SK-N-SH (cell line): ENCODE measurements around the gene RARB.

Source experiments
- ELF1 ChIP-seq: IDR thresholded peaks from 2 replicates; pipeline ENCODE4 v1.4.0; 2012
- TF ChIP-seq, protein P1 (sequence below): fragments of 200-600 bp; sonication (generic); IDR thresholded peaks from 2 replicates; pipeline ENCODE4 v1.6.1; 2017; ENCODE audit warnings: antibody characterized with exemption, mild to moderate bottlenecking, moderate library complexity

- TF ChIP-seq, protein P1, sequence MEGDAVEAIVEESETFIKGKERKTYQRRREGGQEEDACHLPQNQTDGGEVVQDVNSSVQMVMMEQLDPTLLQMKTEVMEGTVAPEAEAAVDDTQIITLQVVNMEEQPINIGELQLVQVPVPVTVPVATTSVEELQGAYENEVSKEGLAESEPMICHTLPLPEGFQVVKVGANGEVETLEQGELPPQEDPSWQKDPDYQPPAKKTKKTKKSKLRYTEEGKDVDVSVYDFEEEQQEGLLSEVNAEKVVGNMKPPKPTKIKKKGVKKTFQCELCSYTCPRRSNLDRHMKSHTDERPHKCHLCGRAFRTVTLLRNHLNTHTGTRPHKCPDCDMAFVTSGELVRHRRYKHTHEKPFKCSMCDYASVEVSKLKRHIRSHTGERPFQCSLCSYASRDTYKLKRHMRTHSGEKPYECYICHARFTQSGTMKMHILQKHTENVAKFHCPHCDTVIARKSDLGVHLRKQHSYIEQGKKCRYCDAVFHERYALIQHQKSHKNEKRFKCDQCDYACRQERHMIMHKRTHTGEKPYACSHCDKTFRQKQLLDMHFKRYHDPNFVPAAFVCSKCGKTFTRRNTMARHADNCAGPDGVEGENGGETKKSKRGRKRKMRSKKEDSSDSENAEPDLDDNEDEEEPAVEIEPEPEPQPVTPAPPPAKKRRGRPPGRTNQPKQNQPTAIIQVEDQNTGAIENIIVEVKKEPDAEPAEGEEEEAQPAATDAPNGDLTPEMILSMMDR, result no peak
- TF ChIP-seq ELF1, result no peak
Observed at GRCh38 chr3:25418596-25418995, 9.5 kb upstream of the RARB start.
